GM12873 (cell line): ENCODE measurements around the gene MAP2.

Source experiments
- TF ChIP-seq, protein P1 (sequence below): IDR thresholded peaks from 2 replicates; pipeline ENCODE4 v1.5.1; 2012; ENCODE audit warnings: low read depth, mild to moderate bottlenecking, moderate library complexity, low read length, control low read depth; ENCODE audit not compliant: insufficient read depth; ENCODE audit errors: missing control alignments

MAP2 gene

GRCh38 chr2:209423562-209424198, at the start of gene MAP2:
Gene MAP2 (plus strand): TSS chr2:209424047. CDS start chr2:209653171, 229,124 bp downstream.
- TF ChIP-seq, protein P1, sequence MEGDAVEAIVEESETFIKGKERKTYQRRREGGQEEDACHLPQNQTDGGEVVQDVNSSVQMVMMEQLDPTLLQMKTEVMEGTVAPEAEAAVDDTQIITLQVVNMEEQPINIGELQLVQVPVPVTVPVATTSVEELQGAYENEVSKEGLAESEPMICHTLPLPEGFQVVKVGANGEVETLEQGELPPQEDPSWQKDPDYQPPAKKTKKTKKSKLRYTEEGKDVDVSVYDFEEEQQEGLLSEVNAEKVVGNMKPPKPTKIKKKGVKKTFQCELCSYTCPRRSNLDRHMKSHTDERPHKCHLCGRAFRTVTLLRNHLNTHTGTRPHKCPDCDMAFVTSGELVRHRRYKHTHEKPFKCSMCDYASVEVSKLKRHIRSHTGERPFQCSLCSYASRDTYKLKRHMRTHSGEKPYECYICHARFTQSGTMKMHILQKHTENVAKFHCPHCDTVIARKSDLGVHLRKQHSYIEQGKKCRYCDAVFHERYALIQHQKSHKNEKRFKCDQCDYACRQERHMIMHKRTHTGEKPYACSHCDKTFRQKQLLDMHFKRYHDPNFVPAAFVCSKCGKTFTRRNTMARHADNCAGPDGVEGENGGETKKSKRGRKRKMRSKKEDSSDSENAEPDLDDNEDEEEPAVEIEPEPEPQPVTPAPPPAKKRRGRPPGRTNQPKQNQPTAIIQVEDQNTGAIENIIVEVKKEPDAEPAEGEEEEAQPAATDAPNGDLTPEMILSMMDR, result peak; percentile 76

DNA sequence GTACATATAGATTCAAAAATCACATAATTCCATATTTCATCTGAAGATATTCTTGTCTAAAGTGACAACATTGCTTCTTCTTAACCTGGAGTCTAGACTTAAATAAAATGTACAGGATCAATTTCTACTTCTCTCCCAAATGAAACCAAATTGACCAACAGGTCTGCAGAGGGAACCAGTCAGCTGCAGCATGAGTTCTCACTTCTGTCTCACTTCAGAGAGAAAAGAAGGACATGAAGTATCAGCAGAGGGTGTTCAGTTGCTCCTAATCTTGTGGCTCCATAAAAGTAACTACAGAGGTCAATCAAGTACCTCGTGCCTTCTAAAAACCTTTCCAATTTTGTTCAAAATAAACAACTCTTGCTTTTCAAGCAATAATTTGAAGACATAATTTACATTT, 47.2 kb upstream of the MAP2 start:
- TF ChIP-seq, protein P1, result no peak

DNA sequence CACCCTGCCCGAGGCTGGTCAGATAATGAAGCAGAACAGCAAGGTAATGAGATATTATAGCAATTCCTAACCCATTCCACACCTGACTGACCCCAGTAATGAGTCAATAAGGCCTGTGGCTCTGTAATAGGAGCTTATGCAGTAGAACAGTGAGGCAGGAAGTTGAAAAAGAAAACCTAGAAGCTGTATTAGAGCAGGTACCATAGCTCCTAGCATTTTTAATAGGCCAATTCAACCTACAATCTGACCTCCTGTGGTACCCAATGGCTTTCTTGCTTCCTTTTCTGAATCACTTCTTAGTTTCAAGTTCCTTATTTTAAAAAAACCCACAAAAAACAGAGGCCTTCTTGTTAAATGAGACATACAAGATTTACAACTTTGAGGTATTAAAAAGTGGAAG, 43.6 kb upstream of the MAP2 start:
- TF ChIP-seq, protein P1, result no peak

DNA sequence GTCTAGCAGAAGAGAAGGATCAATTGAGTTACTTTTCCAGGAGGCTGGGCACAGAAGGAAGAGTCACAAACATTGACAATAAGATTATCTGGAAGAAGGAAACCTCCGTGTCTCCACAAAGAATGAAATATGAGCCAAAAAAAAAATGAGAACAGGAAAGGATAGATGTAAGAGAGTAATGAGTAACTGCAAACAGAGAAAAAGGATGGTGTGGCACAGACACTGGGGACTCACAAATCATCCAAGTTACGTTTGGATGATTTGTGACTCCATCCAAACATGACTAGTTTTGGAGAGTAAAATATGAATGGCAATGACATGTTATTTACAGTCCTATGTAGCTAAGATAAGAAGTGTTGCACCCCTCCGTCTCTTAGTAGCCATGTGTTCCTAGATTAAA, 42.8 kb upstream of the MAP2 start:
- TF ChIP-seq, protein P1, result no peak

DNA sequence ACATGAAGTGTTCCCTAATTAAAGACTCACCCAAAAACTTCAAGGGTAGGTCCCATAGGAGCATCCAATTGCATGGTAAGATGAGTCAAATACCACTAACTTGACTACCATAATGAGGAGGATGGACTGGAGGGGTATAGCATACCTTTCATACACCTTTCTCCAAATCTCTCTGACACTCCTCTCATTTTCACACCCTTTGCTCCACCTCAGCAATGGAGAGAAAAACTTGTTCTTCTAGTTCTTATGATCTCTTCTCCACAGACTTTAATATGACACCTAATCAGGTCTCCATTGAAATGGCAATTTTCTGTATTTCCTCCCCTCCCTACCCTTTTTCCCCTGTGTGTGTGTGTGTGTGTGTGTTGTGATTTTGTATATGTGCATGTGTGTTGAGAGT, 41.1 kb upstream of the MAP2 start:
- TF ChIP-seq, protein P1, result no peak

GRCh38 chr2:209383212-209383611, 40.6 kb upstream of the MAP2 start:
- TF ChIP-seq, protein P1, result no peak

DNA sequence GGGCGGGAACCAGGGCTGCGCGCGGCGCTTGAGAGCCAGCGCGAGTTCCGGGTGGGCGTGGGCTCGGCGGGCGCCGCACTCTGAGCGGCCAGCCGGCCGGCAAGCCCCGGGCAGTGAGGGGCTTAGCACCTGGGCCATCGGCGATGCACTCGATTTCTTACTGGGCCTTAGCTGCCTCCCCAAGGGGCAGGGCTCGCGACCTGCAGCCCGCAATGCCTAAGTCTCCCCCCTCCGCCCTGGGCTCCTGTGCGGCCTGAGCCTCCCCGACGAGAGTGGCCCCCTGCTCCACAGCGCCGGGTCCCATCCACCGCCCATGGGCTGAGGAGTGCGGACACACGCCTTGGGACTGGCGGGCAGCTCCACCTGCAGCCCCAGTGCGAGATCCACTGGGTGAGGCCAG, 36.5 kb upstream of the MAP2 start:
- TF ChIP-seq, protein P1, result no peak
